HCT116 (cell line): ENCODE results near the gene SPARC. TPM values are rescaled to one million over a fixed set of nuclear protein-coding genes. Genes with fewer than 3 reads are reported as not detected.

ENCODE experiments used
- ATAC-seq: fragments of 200-7000 bp; cut with Tn5 transposase; 2 replicates; pipeline ENCODE4 v1.9.1; 2020; ENCODE audit warnings: mild to moderate bottlenecking, moderate library complexity
- BruUV-seq: library from RNA; stranded (reverse); fragments of 400-500 nt; replicated peaks from 2 replicates; lab custom pipeline; 2021; lab: Mats Ljungman, UMichigan
- CTCF ChIA-PET: fragments of 300-600 bp; sonication (Branson Sonifier 250); formaldehyde crosslinking; loops from one replicate; lab custom pipeline; 2021; ENCODE audit warnings: antibody characterized with exemption; lab: Charles Lee
- POLR2A ChIA-PET: fragments of 300-600, 350-600 bp; sonication (Branson Sonifier 250); formaldehyde crosslinking; loops from one replicate; lab custom pipeline; 2021; ENCODE audit warnings: antibody characterized with exemption; lab: Charles Lee
- RAD21 ChIA-PET, 2 experiments: fragments of 300-600 bp; sonication (Branson Sonifier 250); formaldehyde crosslinking; loops; one replicate each; lab custom pipeline; 2023; ENCODE audit warnings: low total read pairs in 2 of 2; ENCODE audit not compliant: uncharacterized antibody in 2 of 2, unreplicated experiment in 2 of 2, low non-redundant PET in 1 of 2; lab: Charles Lee
- DNase-seq: peaks from one replicate; pipeline ENCODE4 v3.0.0-alpha.2; 2010; ENCODE audit warnings: low read depth, low spot score
- H2AFZ ChIP-seq: fragments of 200-600 bp; shearing (Covaris generic), sonication (generic); 2 replicates; pipeline ENCODE4 v1.6.1; 2017; ENCODE audit warnings: low read depth, mixed run types, mixed read lengths, antibody characterized with exemption, low read length; ENCODE audit not compliant: poor library complexity, severe bottlenecking
- H3K27ac ChIP-seq: 2 replicates; pipeline ENCODE4 v1.5.1; 2012; ENCODE audit warnings: low read depth, low read length
- H3K27me3 ChIP-seq: fragments of 200-600 bp; sonication (generic); 2 replicates; pipeline ENCODE4 v1.6.1; 2016; ENCODE audit warnings: mixed run types, low read length, mixed read lengths; ENCODE audit not compliant: insufficient read depth
- H3K36me3 ChIP-seq, 2 experiments: fragments of 200-500 bp in 1 of 2; fragments of 200-600 bp in 1 of 2; sonication (Bioruptor generic) in 1 of 2; sonication (generic) in 1 of 2; 2 replicates each; pipeline versions ENCODE4 v1.5.1 to v1.6.1; 2014 to 2016; ENCODE audit warnings: low read length in 2 of 2, inconsistent platforms in 1 of 2, mixed read lengths in 1 of 2, mixed run types in 1 of 2; ENCODE audit not compliant: insufficient read depth in 2 of 2, control insufficient read depth in 1 of 2
- H3K4me1 ChIP-seq, 2 experiments: fragments of 200-600 bp in 1 of 2; sonication (generic) in 1 of 2; 2 replicates each; pipeline versions ENCODE4 v1.5.1 to v1.6.1; 2012 to 2017; ENCODE audit warnings: low read length in 2 of 2, inconsistent platforms in 1 of 2, mild to moderate bottlenecking in 1 of 2, mixed read lengths in 1 of 2, mixed run types in 1 of 2, moderate library complexity in 1 of 2; ENCODE audit not compliant: insufficient read depth in 2 of 2, control insufficient read depth in 1 of 2
- H3K4me2 ChIP-seq: fragments of 200-600 bp; sonication (generic); 2 replicates; pipeline ENCODE4 v1.6.1; 2017; ENCODE audit warnings: mixed run types, low read length, mixed read lengths
- H3K4me3 ChIP-seq, 2 experiments: fragments of 200-600 bp in 1 of 2; sonication (generic) in 1 of 2; replicated peaks in 1 of 2; 2 replicates each; pipeline ENCODE4 v1.5.1; 2011 to 2016; ENCODE audit warnings: low read length in 2 of 2, control low read depth in 1 of 2, low read depth in 1 of 2, mild to moderate bottlenecking in 1 of 2, mixed read lengths in 1 of 2, mixed run types in 1 of 2
- H3K79me2 ChIP-seq: fragments of 200-600 bp; sonication (generic); 2 replicates; pipeline ENCODE4 v1.6.1; 2017; ENCODE audit warnings: mild to moderate bottlenecking, mixed run types, low read length, moderate library complexity, mixed read lengths; ENCODE audit not compliant: insufficient read depth
- H3K9ac ChIP-seq: fragments of 200-600 bp; sonication (generic); 2 replicates; pipeline ENCODE4 v1.6.1; 2016; ENCODE audit warnings: low read length, mixed read lengths
- H3K9me2 ChIP-seq: fragments of 200-600 bp; sonication (generic), shearing (Covaris generic); 2 replicates; pipeline ENCODE4 v1.6.1; 2017; ENCODE audit warnings: mixed run types, mild to moderate bottlenecking, moderate library complexity; ENCODE audit not compliant: insufficient read depth
- H3K9me3 ChIP-seq, 2 experiments: fragments of 200-500 bp in 1 of 2; fragments of 200-600 bp in 1 of 2; sonication (Bioruptor generic) in 1 of 2; sonication (generic) in 1 of 2; 2 replicates each; pipeline ENCODE4 v1.6.1; 2014 to 2017; ENCODE audit warnings: low read length in 2 of 2, mixed read lengths in 2 of 2, inconsistent platforms in 1 of 2, low read depth in 1 of 2, mild to moderate bottlenecking in 1 of 2, mixed run types in 1 of 2, moderate library complexity in 1 of 2; ENCODE audit not compliant: control insufficient read depth in 1 of 2, insufficient read depth in 1 of 2
- H4K20me1 ChIP-seq: fragments of 200-600 bp; sonication (generic), shearing (Covaris generic); 2 replicates; pipeline ENCODE4 v1.6.1; 2017; ENCODE audit warnings: mixed run types, mild to moderate bottlenecking, moderate library complexity; ENCODE audit not compliant: insufficient read depth
- EGR1 ChIP-seq: IDR thresholded peaks from 2 replicates; pipeline ENCODE4 v1.6.1; 2012; ENCODE audit warnings: low read depth
- FOSL1 ChIP-seq: IDR thresholded peaks from 2 replicates; pipeline ENCODE4 v1.6.1; 2012; ENCODE audit warnings: low read depth
- JUND ChIP-seq: IDR thresholded peaks from 2 replicates; pipeline ENCODE4 v1.6.1; 2012
- MAX ChIP-seq: IDR thresholded peaks from 2 replicates; pipeline ENCODE4 v1.6.1; 2012
- RAD21 ChIP-seq: IDR thresholded peaks from 2 replicates; pipeline ENCODE4 v1.6.1; 2012; ENCODE audit warnings: low read depth, mild to moderate bottlenecking
- YY1 ChIP-seq: IDR thresholded peaks from 2 replicates; pipeline ENCODE4 v1.6.1; 2011; ENCODE audit warnings: low read length, low read depth, moderate library complexity, mild to moderate bottlenecking; ENCODE audit not compliant: insufficient replicate concordance; ENCODE audit errors: extremely low read depth
- ZFX ChIP-seq: fragments of 450-650 bp; IDR thresholded peaks from 2 replicates; pipeline ENCODE4 v1.6.1; 2017
- intact Hi-C: fragments of 100-400 bp; cut with micrococcal nuclease; formaldehyde crosslinking; loops from 2 replicates; pipeline ENCODE4 v1.10.0; 2022
- total RNA-seq: library from RNA; stranded (reverse); gene quantifications from one replicate; pipeline ENCODE4 v1.2.1, GENCODE V29; 2021; ENCODE audit not compliant: unreplicated experiment
- TF ChIP-seq, protein P1 (sequence below): IDR thresholded peaks from 2 replicates; pipeline ENCODE4 v1.6.1; 2011; ENCODE audit warnings: mild to moderate bottlenecking, low read length, moderate library complexity; ENCODE audit not compliant: insufficient replicate concordance; ENCODE audit errors: extremely low read depth
- TF ChIP-seq, protein P2 (sequence below): IDR thresholded peaks from 2 replicates; pipeline ENCODE4 v1.6.1; 2012; ENCODE audit warnings: low read depth

SPARC gene
- total RNA-seq, 1 experiment from 2014 or later: 3.0 TPM

DNA sequence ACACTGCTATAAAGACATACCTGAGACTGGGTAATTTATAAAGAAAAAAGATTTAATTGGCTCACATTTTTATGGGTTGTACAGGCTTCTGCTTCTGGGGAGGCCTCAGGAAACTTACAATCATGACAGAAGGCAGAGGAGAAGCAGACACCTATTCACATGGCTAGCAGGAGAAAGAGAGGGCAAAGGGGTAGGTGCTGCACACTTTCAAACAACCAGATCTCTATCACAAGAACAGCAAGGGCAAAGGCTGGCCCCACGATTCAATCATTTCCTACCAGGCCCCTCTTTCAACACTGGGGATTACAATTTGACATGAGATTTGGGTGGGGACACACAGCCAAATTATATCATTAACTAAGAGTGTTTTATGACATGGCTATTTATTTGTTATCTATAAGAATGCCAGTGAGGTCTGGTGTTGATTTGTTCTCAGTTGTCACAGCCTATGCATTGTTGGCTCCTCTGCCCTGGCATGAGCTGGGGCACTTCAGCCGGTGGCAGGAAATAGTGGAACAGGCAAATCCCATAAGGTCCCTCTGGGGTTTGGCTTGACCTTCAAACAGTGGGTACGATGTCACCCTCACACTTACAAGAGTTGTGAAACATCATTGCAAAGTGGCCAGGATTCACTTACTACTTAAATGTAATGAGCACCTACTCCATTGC lies 44.1 kb downstream of the SPARC start (continued):
- TF ChIP-seq ZFX (no peak), FOSL1 (no peak), YY1 (no peak), EGR1 (no peak), JUND (no peak), RAD21 (no peak)
- TF ChIP-seq, protein P1, sequence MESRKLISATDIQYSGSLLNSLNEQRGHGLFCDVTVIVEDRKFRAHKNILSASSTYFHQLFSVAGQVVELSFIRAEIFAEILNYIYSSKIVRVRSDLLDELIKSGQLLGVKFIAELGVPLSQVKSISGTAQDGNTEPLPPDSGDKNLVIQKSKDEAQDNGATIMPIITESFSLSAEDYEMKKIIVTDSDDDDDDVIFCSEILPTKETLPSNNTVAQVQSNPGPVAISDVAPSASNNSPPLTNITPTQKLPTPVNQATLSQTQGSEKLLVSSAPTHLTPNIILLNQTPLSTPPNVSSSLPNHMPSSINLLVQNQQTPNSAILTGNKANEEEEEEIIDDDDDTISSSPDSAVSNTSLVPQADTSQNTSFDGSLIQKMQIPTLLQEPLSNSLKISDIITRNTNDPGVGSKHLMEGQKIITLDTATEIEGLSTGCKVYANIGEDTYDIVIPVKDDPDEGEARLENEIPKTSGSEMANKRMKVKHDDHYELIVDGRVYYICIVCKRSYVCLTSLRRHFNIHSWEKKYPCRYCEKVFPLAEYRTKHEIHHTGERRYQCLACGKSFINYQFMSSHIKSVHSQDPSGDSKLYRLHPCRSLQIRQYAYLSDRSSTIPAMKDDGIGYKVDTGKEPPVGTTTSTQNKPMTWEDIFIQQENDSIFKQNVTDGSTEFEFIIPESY: no peak

- no peak overlapping the region for H3K4me2 ChIP-seq
- TF ChIP-seq, protein P2, sequence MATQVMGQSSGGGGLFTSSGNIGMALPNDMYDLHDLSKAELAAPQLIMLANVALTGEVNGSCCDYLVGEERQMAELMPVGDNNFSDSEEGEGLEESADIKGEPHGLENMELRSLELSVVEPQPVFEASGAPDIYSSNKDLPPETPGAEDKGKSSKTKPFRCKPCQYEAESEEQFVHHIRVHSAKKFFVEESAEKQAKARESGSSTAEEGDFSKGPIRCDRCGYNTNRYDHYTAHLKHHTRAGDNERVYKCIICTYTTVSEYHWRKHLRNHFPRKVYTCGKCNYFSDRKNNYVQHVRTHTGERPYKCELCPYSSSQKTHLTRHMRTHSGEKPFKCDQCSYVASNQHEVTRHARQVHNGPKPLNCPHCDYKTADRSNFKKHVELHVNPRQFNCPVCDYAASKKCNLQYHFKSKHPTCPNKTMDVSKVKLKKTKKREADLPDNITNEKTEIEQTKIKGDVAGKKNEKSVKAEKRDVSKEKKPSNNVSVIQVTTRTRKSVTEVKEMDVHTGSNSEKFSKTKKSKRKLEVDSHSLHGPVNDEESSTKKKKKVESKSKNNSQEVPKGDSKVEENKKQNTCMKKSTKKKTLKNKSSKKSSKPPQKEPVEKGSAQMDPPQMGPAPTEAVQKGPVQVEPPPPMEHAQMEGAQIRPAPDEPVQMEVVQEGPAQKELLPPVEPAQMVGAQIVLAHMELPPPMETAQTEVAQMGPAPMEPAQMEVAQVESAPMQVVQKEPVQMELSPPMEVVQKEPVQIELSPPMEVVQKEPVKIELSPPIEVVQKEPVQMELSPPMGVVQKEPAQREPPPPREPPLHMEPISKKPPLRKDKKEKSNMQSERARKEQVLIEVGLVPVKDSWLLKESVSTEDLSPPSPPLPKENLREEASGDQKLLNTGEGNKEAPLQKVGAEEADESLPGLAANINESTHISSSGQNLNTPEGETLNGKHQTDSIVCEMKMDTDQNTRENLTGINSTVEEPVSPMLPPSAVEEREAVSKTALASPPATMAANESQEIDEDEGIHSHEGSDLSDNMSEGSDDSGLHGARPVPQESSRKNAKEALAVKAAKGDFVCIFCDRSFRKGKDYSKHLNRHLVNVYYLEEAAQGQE: no peak
- no peak for TF ChIP-seq MAX
- TF ChIP-seq, all 23 proteins: peak for 0
- no peak overlapping the region for H3K27ac ChIP-seq
- no TSS peak for BruUV-seq
- H3K4me3 ChIP-seq: no peak overlapping the region
- POLR2A ChIA-PET: no interaction called here
- CTCF ChIA-PET: no interaction called here
- ATAC-seq (no peak), DNase-seq (no peak)
- no peaks in the 10 kb centered on the region for H3K36me3 ChIP-seq
- RAD21 ChIA-PET: no interaction called here
- peaks cover 20% of the 10 kb centered on the region; the same call in 1 of the 2 replicates for H3K27me3 ChIP-seq
- intact Hi-C loops: no loop called here
- peaks cover 2 to 5% of the 10 kb centered on the region in 2 experiments; a peak in 2 of 4 replicates for H3K4me1 ChIP-seq
- H3K9me3 ChIP-seq: no peaks in the 10 kb centered on the region
- H4K20me1 ChIP-seq: no peaks in the 10 kb centered on the region
- no peaks in the 10 kb centered on the region for H3K9me2 ChIP-seq
- no peak overlapping the region for H2AFZ ChIP-seq
- H3K9ac ChIP-seq: no peak overlapping the region
- no peaks in the 10 kb centered on the region for H3K79me2 ChIP-seq
These were observed 48.1 kb downstream of the SPARC start for GRCh38 chr5:151638619-151639018.
